Measurements from ENCODE around the gene JAKMIP2. TPM values are rescaled to one million over a fixed set of nuclear protein-coding genes. Genes with fewer than 3 reads are reported as not detected.

Gene JAKMIP2
- total RNA-seq, 1 experiment from 2014 or later = not detected

DNA sequence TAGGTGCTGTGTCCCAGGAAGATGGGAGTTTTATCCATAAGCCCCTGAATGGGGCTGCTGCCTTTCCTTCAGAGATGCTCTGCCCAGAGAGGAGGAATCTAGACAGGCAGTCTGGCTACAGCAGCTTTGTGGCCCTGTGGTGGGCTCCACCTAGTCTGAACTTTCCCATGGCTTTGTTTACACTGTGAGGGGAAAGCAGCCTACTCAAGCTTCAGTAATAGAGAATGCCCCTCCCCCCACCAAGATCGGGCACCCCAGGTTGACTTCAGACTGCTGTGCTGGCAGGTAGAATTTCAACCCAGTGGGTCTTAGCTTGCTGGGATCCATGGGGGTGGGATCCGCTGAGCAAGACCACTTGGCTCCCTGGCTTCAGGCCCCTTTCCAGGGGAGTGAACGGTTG, 171.7 kb downstream of the JAKMIP2 start:
- intact Hi-C loops (cut with micrococcal nuclease) = no loop called here
- H4K20me1 ChIP-seq (ENCODE audit: insufficient read depth) = no peaks in the 10 kb centered on the region
- RAD21 ChIA-PET (ENCODE audit: low non-redundant PET in 1 of 2, low total read pairs in 2 of 2, uncharacterized antibody in 2 of 2, unreplicated experiment in 2 of 2) = no interaction called here
- H3K9ac ChIP-seq (ENCODE audit: low read length) = no peak overlapping the region
- H3K36me3 ChIP-seq (ENCODE audit: control insufficient read depth in 1 of 2, insufficient read depth in 2 of 2, low read length in 2 of 2) = no peaks in the 10 kb centered on the region
- no peak overlapping the region for H3K4me2 ChIP-seq (ENCODE audit: low read length)
- no peak overlapping the region for H3K4me3 ChIP-seq (replicated peaks in 1 of 2; ENCODE audit: low read depth in 1 of 2, low read length in 2 of 2)
- H3K9me3 ChIP-seq (ENCODE audit: control insufficient read depth in 1 of 2, insufficient read depth in 1 of 2, low read depth in 1 of 2, low read length in 2 of 2) = no peaks in the 10 kb centered on the region
- H2AFZ ChIP-seq (ENCODE audit: low read depth, low read length, poor library complexity, severe bottlenecking) = no peak overlapping the region
- no peaks in the 10 kb centered on the region for H3K79me2 ChIP-seq (ENCODE audit: insufficient read depth, low read length)
- DNase-seq (ENCODE audit: low read depth, low spot score) = no peak
- no TSS peak for BruUV-seq (replicated peaks)
- POLR2A ChIA-PET = no interaction called here
- no peak for ATAC-seq
- TF ChIP-seq EZH2 (IDR thresholded peaks at IDR 0.05) (no peak), RAD21 (IDR thresholded peaks at IDR 0.05; ENCODE audit: low read depth) (no peak), ZFX (IDR thresholded peaks at IDR 0.05) (no peak), ELF1 (IDR thresholded peaks at IDR 0.05; ENCODE audit: borderline replicate concordance, low read depth) (no peak), EGR1 (IDR thresholded peaks at IDR 0.05; ENCODE audit: low read depth) (no peak), YY1 (IDR thresholded peaks at IDR 0.05; ENCODE audit: extremely low read depth, insufficient replicate concordance, low read depth, low read length) (no peak), CEBPB (IDR thresholded peaks at IDR 0.05; ENCODE audit: low read depth) (no peak), JUND (IDR thresholded peaks at IDR 0.05) (no peak), FOSL1 (IDR thresholded peaks at IDR 0.05; ENCODE audit: low read depth) (no peak), SRF (IDR thresholded peaks at IDR 0.05; ENCODE audit: low read depth) (no peak)
- TF ChIP-seq, protein P1, sequence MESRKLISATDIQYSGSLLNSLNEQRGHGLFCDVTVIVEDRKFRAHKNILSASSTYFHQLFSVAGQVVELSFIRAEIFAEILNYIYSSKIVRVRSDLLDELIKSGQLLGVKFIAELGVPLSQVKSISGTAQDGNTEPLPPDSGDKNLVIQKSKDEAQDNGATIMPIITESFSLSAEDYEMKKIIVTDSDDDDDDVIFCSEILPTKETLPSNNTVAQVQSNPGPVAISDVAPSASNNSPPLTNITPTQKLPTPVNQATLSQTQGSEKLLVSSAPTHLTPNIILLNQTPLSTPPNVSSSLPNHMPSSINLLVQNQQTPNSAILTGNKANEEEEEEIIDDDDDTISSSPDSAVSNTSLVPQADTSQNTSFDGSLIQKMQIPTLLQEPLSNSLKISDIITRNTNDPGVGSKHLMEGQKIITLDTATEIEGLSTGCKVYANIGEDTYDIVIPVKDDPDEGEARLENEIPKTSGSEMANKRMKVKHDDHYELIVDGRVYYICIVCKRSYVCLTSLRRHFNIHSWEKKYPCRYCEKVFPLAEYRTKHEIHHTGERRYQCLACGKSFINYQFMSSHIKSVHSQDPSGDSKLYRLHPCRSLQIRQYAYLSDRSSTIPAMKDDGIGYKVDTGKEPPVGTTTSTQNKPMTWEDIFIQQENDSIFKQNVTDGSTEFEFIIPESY (IDR thresholded peaks at IDR 0.05; ENCODE audit: extremely low read depth, insufficient replicate concordance, low read length) = no peak
- TF ChIP-seq, protein P2, sequence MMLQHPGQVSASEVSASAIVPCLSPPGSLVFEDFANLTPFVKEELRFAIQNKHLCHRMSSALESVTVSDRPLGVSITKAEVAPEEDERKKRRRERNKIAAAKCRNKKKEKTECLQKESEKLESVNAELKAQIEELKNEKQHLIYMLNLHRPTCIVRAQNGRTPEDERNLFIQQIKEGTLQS (IDR thresholded peaks at IDR 0.05) = no peak
- TF ChIP-seq, protein P3, sequence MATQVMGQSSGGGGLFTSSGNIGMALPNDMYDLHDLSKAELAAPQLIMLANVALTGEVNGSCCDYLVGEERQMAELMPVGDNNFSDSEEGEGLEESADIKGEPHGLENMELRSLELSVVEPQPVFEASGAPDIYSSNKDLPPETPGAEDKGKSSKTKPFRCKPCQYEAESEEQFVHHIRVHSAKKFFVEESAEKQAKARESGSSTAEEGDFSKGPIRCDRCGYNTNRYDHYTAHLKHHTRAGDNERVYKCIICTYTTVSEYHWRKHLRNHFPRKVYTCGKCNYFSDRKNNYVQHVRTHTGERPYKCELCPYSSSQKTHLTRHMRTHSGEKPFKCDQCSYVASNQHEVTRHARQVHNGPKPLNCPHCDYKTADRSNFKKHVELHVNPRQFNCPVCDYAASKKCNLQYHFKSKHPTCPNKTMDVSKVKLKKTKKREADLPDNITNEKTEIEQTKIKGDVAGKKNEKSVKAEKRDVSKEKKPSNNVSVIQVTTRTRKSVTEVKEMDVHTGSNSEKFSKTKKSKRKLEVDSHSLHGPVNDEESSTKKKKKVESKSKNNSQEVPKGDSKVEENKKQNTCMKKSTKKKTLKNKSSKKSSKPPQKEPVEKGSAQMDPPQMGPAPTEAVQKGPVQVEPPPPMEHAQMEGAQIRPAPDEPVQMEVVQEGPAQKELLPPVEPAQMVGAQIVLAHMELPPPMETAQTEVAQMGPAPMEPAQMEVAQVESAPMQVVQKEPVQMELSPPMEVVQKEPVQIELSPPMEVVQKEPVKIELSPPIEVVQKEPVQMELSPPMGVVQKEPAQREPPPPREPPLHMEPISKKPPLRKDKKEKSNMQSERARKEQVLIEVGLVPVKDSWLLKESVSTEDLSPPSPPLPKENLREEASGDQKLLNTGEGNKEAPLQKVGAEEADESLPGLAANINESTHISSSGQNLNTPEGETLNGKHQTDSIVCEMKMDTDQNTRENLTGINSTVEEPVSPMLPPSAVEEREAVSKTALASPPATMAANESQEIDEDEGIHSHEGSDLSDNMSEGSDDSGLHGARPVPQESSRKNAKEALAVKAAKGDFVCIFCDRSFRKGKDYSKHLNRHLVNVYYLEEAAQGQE (IDR thresholded peaks at IDR 0.05; ENCODE audit: low read depth) = no peak
- TF ChIP-seq, protein P4, sequence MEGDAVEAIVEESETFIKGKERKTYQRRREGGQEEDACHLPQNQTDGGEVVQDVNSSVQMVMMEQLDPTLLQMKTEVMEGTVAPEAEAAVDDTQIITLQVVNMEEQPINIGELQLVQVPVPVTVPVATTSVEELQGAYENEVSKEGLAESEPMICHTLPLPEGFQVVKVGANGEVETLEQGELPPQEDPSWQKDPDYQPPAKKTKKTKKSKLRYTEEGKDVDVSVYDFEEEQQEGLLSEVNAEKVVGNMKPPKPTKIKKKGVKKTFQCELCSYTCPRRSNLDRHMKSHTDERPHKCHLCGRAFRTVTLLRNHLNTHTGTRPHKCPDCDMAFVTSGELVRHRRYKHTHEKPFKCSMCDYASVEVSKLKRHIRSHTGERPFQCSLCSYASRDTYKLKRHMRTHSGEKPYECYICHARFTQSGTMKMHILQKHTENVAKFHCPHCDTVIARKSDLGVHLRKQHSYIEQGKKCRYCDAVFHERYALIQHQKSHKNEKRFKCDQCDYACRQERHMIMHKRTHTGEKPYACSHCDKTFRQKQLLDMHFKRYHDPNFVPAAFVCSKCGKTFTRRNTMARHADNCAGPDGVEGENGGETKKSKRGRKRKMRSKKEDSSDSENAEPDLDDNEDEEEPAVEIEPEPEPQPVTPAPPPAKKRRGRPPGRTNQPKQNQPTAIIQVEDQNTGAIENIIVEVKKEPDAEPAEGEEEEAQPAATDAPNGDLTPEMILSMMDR (IDR thresholded peaks at IDR 0.05 in 2 of 3, conservative IDR thresholded peaks at IDR 0.05 in 1 of 3; ENCODE audit: borderline replicate concordance in 1 of 3, insufficient read depth in 1 of 3, low read depth in 2 of 3, low read length in 2 of 3) = no peak
- H3K27ac ChIP-seq (ENCODE audit: low read depth, low read length) = no peak overlapping the region
- CTCF ChIA-PET = no interaction called here
- H3K4me1 ChIP-seq (ENCODE audit: control insufficient read depth in 1 of 2, insufficient read depth in 2 of 2, low read length in 2 of 2) = no peaks in the 10 kb centered on the region
- H3K27me3 ChIP-seq (ENCODE audit: insufficient read depth, low read length) = 0 out of 2 replicates have a peak, but pooled peaks cover 2% of the 10 kb centered on the region
- no peaks in the 10 kb centered on the region for H3K9me2 ChIP-seq (ENCODE audit: insufficient read depth)

Data from HCT116 (cell line).